ENCODE results near the gene SNAI3. TPM values are rescaled to one million over a fixed set of nuclear protein-coding genes. Genes with fewer than 3 reads are reported as not detected.

SNAI3 gene
- total and polyA plus RNA-seq, 2 of the 8 experiments (the other 6 are each of a cell fraction or from before 2014, with no cell fraction given): 8.5 to 13.3 TPM

DNA sequence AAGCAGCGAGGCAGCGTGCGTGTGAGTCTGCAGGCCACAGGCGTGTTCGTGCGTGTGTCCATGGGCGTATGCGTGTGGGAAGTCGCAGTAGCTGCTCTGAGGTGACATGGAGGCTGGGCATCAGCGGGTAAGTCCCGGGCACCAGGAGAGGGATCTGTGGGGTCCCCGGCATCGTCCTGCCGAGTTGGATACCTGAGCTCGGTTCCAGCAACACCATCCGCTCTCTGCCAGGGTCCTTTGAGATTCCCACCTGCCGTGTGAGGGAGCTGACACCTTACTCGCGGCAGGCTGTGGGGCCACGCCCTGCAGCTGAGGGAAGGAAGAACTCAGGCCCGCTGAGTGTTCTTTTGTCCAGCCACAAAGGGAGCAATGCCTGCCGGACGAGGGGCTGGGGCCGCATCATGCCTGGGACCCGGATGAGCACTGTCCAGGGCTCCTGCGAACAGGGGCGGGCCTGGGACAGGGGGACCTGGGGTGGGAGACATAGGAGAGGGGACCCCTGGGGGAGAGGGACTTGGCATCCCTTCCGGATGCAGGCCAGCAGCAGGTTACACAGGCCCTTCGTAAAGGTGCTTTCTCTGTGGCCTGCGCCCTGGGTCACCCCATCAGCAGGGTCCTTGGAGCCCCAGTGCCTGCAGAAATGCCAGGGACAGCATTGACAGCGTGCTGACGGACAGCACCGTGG, 5.0 kb upstream of the SNAI3 start:
- peaks cover 0 to 11% (median 9%) of the 10 kb centered on the region in 4 experiments; a peak in 3 of 7 replicates for H3K27me3 ChIP-seq (replicated peaks in 1 of 4; ENCODE audit: control insufficient read depth in 3 of 4, extremely low read depth in 1 of 4, insufficient read depth in 3 of 4, low read length in 3 of 4)
- H2BK12ac ChIP-seq (ENCODE audit: low read depth, low read length): peak overlapping the region; percentile 55; the same call in 1 of the 2 replicates
- no peak for DNase-seq (ENCODE audit: low read depth in 1 of 2, low spot score in 2 of 2)
- no peak overlapping the region for H4K8ac ChIP-seq (ENCODE audit: extremely low read depth, insufficient read depth, low read length)
- CTCF ChIA-PET (ENCODE audit: partially characterized antibody): interaction anchor here (0.5 to 2.3 kb wide), 2 partner anchors 19 to 68 kb away, joined by 3 to 9 read pairs; no protein-coding TSS in a partner anchor
- H3K79me2 ChIP-seq (ENCODE audit: control insufficient read depth in 1 of 2, insufficient read depth in 2 of 2, low read length in 2 of 2): no peaks in the 10 kb centered on the region
- 0 out of 2 replicates have a peak overlapping the region, but pooled peaks have one; percentile 1 for H2BK15ac ChIP-seq (ENCODE audit: low read length)
- no peaks in the 10 kb centered on the region for H3K79me1 ChIP-seq (ENCODE audit: low read depth, low read length)
- peaks cover 0 to 1% of the 10 kb centered on the region in 2 experiments for H4K20me1 ChIP-seq (replicated peaks in 1 of 2; ENCODE audit: control insufficient read depth in 1 of 2, insufficient read depth in 2 of 2, low read length in 2 of 2)
- H3K4ac ChIP-seq (replicated peaks; ENCODE audit: insufficient read length, low read depth, low read length): peak overlapping the region; percentile 83
- H3K9me3 ChIP-seq (ENCODE audit: insufficient read depth in 2 of 2, low read depth in 1 of 2, low read length in 1 of 2): no peaks in the 10 kb centered on the region
- H3K9ac ChIP-seq (replicated peaks in 1 of 4; ENCODE audit: extremely low read depth in 1 of 4, low read depth in 3 of 4, low read length in 3 of 4): peak overlapping the region in 1 of 4 experiments; percentile 38; a peak in 2 of 7 replicates
- WGBS, 2 experiments (ENCODE audit: extremely low coverage in 1 of 2, insufficient coverage in 1 of 2, insufficient read length in 1 of 2, insufficient replicate concordance in 2 of 2, low coverage in 1 of 2, low lambda C conversion rate in 2 of 2, missing lambda C conversion rate in 1 of 2): 91% methylated on average over 32 of the region's 33 CpGs; no CpG with 5 or more reads in 1 of the 2 experiments
- no peaks in the 10 kb centered on the region for H3K36me3 ChIP-seq (ENCODE audit: control insufficient read depth in 2 of 4, insufficient read depth in 4 of 4, low read length in 3 of 4)
- POLR2A ChIA-PET (ENCODE audit: partially characterized antibody): interaction anchor here (0.6 to 1.3 kb wide), 2 partner anchors 114 to 1012 kb away, joined by 3 read pairs; no protein-coding TSS in a partner anchor
- peaks cover 0 to 5% (median 4%) of the 10 kb centered on the region in 4 experiments; a peak in 6 of 7 replicates for H3K4me1 ChIP-seq (replicated peaks in 1 of 4; ENCODE audit: control insufficient read depth in 3 of 4, insufficient read depth in 4 of 4, low read length in 3 of 4)
- no peak overlapping the region for H4K91ac ChIP-seq (replicated peaks; ENCODE audit: insufficient read length, low read length)
- no peak overlapping the region for H2AK5ac ChIP-seq (ENCODE audit: low read depth, low read length)
- no peak overlapping the region for H2BK5ac ChIP-seq (ENCODE audit: low read depth, low read length)
- no peak overlapping the region for H2AFZ ChIP-seq (ENCODE audit: low read length)
- H3K23ac ChIP-seq (ENCODE audit: insufficient read length): no peak overlapping the region
- no peak overlapping the region for H3K27ac ChIP-seq (ENCODE audit: low read depth, low read length)
- peaks cover 3% of the 10 kb centered on the region; the same call in 1 of the 2 replicates for H3K23me2 ChIP-seq (ENCODE audit: low read depth, low read length)
- no peak overlapping the region for H2BK120ac ChIP-seq (replicated peaks; ENCODE audit: low read depth, low read length)
- H3K4me2 ChIP-seq (ENCODE audit: insufficient read depth in 1 of 2, low read depth in 2 of 2, low read length in 2 of 2): no peak overlapping the region
- no peak overlapping the region for H2BK20ac ChIP-seq (ENCODE audit: low read length)
- no peak overlapping the region for H3K18ac ChIP-seq (ENCODE audit: extremely low read depth, low read length)
- H3K56ac ChIP-seq (replicated peaks; ENCODE audit: insufficient read length, low read depth, low read length): no peak overlapping the region
- H3K4me3 ChIP-seq (ENCODE audit: extremely low read depth in 1 of 4, insufficient read depth in 2 of 4, low read depth in 3 of 4, low read length in 4 of 4): no peak overlapping the region
- no peak overlapping the region for H4K5ac ChIP-seq (ENCODE audit: insufficient read length, low read depth, low read length)
- TF ChIP-seq PHF8 (conservative IDR thresholded peaks at IDR 0.05; ENCODE audit: low read depth, low read length) (no peak), JUND (IDR thresholded peaks at IDR 0.05; ENCODE audit: low read length) (no peak), TCF12 (IDR thresholded peaks at IDR 0.05; ENCODE audit: low read depth, low read length) (no peak), SIRT6 (IDR thresholded peaks at IDR 0.05; ENCODE audit: low read length) (no peak), YY1 (IDR thresholded peaks at IDR 0.05; ENCODE audit: low read depth, low read length) (no peak), KDM4A (IDR thresholded peaks at IDR 0.05; ENCODE audit: low read depth, low read length, severe bottlenecking) (no peak), TBP (IDR thresholded peaks at IDR 0.05; ENCODE audit: low read depth, low read length) (no peak), NANOG (IDR thresholded peaks at IDR 0.05; ENCODE audit: insufficient read depth, low read depth, low read length, poor library complexity, severe bottlenecking) (no peak), EGR1 (IDR thresholded peaks at IDR 0.05; ENCODE audit: borderline replicate concordance, low read depth, low read length) (no peak), CHD2 (IDR thresholded peaks at IDR 0.05; ENCODE audit: low read length) (no peak), KDM1A (IDR thresholded peaks at IDR 0.05; ENCODE audit: borderline replicate concordance, low read length) (no peak), SP4 (IDR thresholded peaks at IDR 0.05; ENCODE audit: low read length) (no peak), RFX5 (IDR thresholded peaks at IDR 0.05; ENCODE audit: borderline replicate concordance, low read depth, low read length) (no peak)
- FAIRE-seq: no peak
- no peak overlapping the region for H3K14ac ChIP-seq (ENCODE audit: insufficient read length)

All from H1 (cell line).